Karpas-422 (cell line): Measurements from ENCODE around the gene ST7. TPM values are rescaled to one million over a fixed set of nuclear protein-coding genes. Genes with fewer than 3 reads are reported as not detected.
A peak's percentile ranks its signal among the peaks of the same experiment; 100 is the strongest.

Experiments used
- DNase-seq: peaks from one replicate; pipeline ENCODE4 v3.0.0-alpha.2; 2015
- H2AFZ ChIP-seq: fragments of 200-600 bp; sonication (generic); 2 replicates; pipeline ENCODE4 v1.6.1; 2014; ENCODE audit warnings: antibody characterized with exemption, low read length, mixed read lengths
- H3K27ac ChIP-seq: fragments of 200-600 bp; sonication (generic); 2 replicates; pipeline ENCODE4 v1.5.1; 2014; ENCODE audit warnings: mild to moderate bottlenecking, low read length, moderate library complexity
- H3K27me3 ChIP-seq: fragments of 200-600 bp; sonication (generic); 2 replicates; pipeline ENCODE4 v1.6.1; 2014; ENCODE audit warnings: low read length, mixed read lengths
- H3K36me3 ChIP-seq: fragments of 200-600 bp; sonication (generic); 2 replicates; pipeline ENCODE4 v1.6.1; 2014; ENCODE audit warnings: low read length, mixed read lengths; ENCODE audit not compliant: insufficient read depth
- H3K4me1 ChIP-seq: fragments of 200-600 bp; sonication (generic); 2 replicates; pipeline ENCODE4 v1.6.1; 2014; ENCODE audit warnings: mild to moderate bottlenecking, low read length, mixed read lengths
- H3K4me2 ChIP-seq: fragments of 200-600 bp; sonication (generic); 2 replicates; pipeline ENCODE4 v1.6.1; 2014; ENCODE audit warnings: low read length, low read depth, mild to moderate bottlenecking; ENCODE audit not compliant: poor library complexity, severe bottlenecking
- H3K4me3 ChIP-seq: fragments of 200-600 bp; sonication (generic); 2 replicates; pipeline ENCODE4 v1.5.1; 2014; ENCODE audit warnings: mild to moderate bottlenecking, antibody characterized with exemption, low read length, mixed read lengths
- H3K79me2 ChIP-seq: fragments of 200-600 bp; sonication (generic); 2 replicates; pipeline ENCODE4 v1.6.1; 2014; ENCODE audit warnings: mild to moderate bottlenecking, low read length, mixed read lengths
- H3K9ac ChIP-seq: fragments of 200-600 bp; sonication (generic); 2 replicates; pipeline ENCODE4 v1.6.0; 2014; ENCODE audit warnings: low read length
- H3K9me2 ChIP-seq: fragments of 200-600 bp; sonication (generic), shearing (Covaris generic); replicated peaks from 2 replicates; pipeline ENCODE4 v1.6.0; 2014; ENCODE audit warnings: mild to moderate bottlenecking, low read length, moderate library complexity; ENCODE audit not compliant: insufficient read depth
- H3K9me3 ChIP-seq: fragments of 300-700, 200-600 bp; sonication (generic); 2 replicates; pipeline ENCODE4 v1.6.1; 2014; ENCODE audit warnings: low read length, mixed read lengths
- H4K20me1 ChIP-seq: fragments of 200-600 bp; sonication (generic); 2 replicates; pipeline ENCODE4 v1.6.1; 2014; ENCODE audit warnings: mild to moderate bottlenecking, antibody characterized with exemption, low read length, low read depth; ENCODE audit not compliant: insufficient read depth
- total RNA-seq: library from RNA; depleted of rRNA; stranded (reverse); fragments of >200 nt; shearing (Covaris generic); gene quantifications from 2 replicates; pipeline ENCODE4 v1.2.3, GENCODE V29; 2014; ENCODE audit warnings: low replicate concordance

The ST7 gene
- total RNA-seq, 1 experiment from 2014 or later, result 4.6 TPM

- Histone ChIP-seq H3K27ac (no peak overlapping the region), H3K36me3 (no peaks in the 10 kb centered on the region), H3K9ac (no peak overlapping the region), H3K79me2 (no peaks in the 10 kb centered on the region), H3K4me3 (no peak overlapping the region), H3K4me2 (no peak overlapping the region), H3K4me1 (no peaks in the 10 kb centered on the region), H2AFZ (no peak overlapping the region), H3K27me3 (no peaks in the 10 kb centered on the region), H4K20me1 (no peaks in the 10 kb centered on the region), H3K9me3 (no peaks in the 10 kb centered on the region), H3K9me2 (no peaks in the 10 kb centered on the region)
- no peak for DNase-seq
These were observed 57.3 kb downstream of the ST7 start for GRCh38 chr7:117010375-117011133.

GRCh38 chr7:117011419-117012260, 58.3 kb downstream of the ST7 start:
- H3K79me2 ChIP-seq, result no peaks in the 10 kb centered on the region
- H3K9ac ChIP-seq, result no peak overlapping the region

GRCh38 chr7:117012284-117012683, 59.0 kb downstream of the ST7 start:
- H3K4me1 ChIP-seq, result no peaks in the 10 kb centered on the region

More at GRCh38 chr7:117011419-117012260, 58.3 kb downstream of the ST7 start:
- Histone ChIP-seq H3K27ac (no peak overlapping the region), H3K27me3 (no peaks in the 10 kb centered on the region), H3K4me3 (no peak overlapping the region), H3K4me1 (no peaks in the 10 kb centered on the region), H3K36me3 (no peaks in the 10 kb centered on the region), H2AFZ (no peak overlapping the region), H4K20me1 (no peaks in the 10 kb centered on the region), H3K9me2 (no peaks in the 10 kb centered on the region), H3K9me3 (no peaks in the 10 kb centered on the region), H3K4me2 (no peak overlapping the region)
- no peak for DNase-seq

GRCh38 chr7:117012696-117013095, 59.4 kb downstream of the ST7 start:
- H3K4me2 ChIP-seq, result no peak overlapping the region
- no peaks in the 10 kb centered on the region for H3K79me2 ChIP-seq
- no peaks in the 10 kb centered on the region for H3K9me3 ChIP-seq
- no peak overlapping the region for H3K4me3 ChIP-seq
- no peaks in the 10 kb centered on the region for H3K27me3 ChIP-seq
- H3K36me3 ChIP-seq, result no peaks in the 10 kb centered on the region
- H3K9me2 ChIP-seq, result no peaks in the 10 kb centered on the region
- no peaks in the 10 kb centered on the region for H4K20me1 ChIP-seq
- no peak overlapping the region for H3K27ac ChIP-seq
- no peaks in the 10 kb centered on the region for H3K4me1 ChIP-seq
- H2AFZ ChIP-seq, result no peak overlapping the region
- peak; percentile 57 for DNase-seq
- H3K9ac ChIP-seq, result no peak overlapping the region

More at GRCh38 chr7:117012284-117012683, 59.0 kb downstream of the ST7 start:
- H3K27me3 ChIP-seq, result no peaks in the 10 kb centered on the region
- H3K27ac ChIP-seq, result no peak overlapping the region
- H3K4me2 ChIP-seq, result no peak overlapping the region
- H3K79me2 ChIP-seq, result no peaks in the 10 kb centered on the region
- no peak for DNase-seq
- H3K9me3 ChIP-seq, result no peaks in the 10 kb centered on the region
- H3K9me2 ChIP-seq, result no peaks in the 10 kb centered on the region
- H2AFZ ChIP-seq, result no peak overlapping the region
- H3K4me3 ChIP-seq, result no peak overlapping the region
- H3K36me3 ChIP-seq, result no peaks in the 10 kb centered on the region
- H4K20me1 ChIP-seq, result no peaks in the 10 kb centered on the region
- H3K9ac ChIP-seq, result no peak overlapping the region

- Histone ChIP-seq H3K9ac (no peak overlapping the region), H3K9me2 (no peaks in the 10 kb centered on the region), H3K36me3 (no peaks in the 10 kb centered on the region), H3K4me1 (no peaks in the 10 kb centered on the region), H3K4me2 (no peak overlapping the region), H3K27ac (no peak overlapping the region), H4K20me1 (no peaks in the 10 kb centered on the region), H3K4me3 (no peak overlapping the region), H3K27me3 (no peaks in the 10 kb centered on the region), H2AFZ (no peak overlapping the region), H3K79me2 (no peaks in the 10 kb centered on the region), H3K9me3 (no peaks in the 10 kb centered on the region)
- DNase-seq, result no peak
These were observed 60.9 kb downstream of the ST7 start for GRCh38 chr7:117014099-117014656.

GRCh38 chr7:117014673-117015133, 61.4 kb downstream of the ST7 start:
- H3K9me2 ChIP-seq, result no peaks in the 10 kb centered on the region
- no peaks in the 10 kb centered on the region for H4K20me1 ChIP-seq
- no peak overlapping the region for H3K27ac ChIP-seq
- DNase-seq, result peak; percentile 43
- no peaks in the 10 kb centered on the region for H3K4me1 ChIP-seq
- H3K9ac ChIP-seq, result no peak overlapping the region
- H3K36me3 ChIP-seq, result no peaks in the 10 kb centered on the region
- no peaks in the 10 kb centered on the region for H3K9me3 ChIP-seq
- H3K27me3 ChIP-seq, result no peaks in the 10 kb centered on the region
- H2AFZ ChIP-seq, result no peak overlapping the region
- no peaks in the 10 kb centered on the region for H3K79me2 ChIP-seq
- no peak overlapping the region for H3K4me3 ChIP-seq
- H3K4me2 ChIP-seq, result no peak overlapping the region

- H3K9ac ChIP-seq, result no peak overlapping the region
- no peak for DNase-seq
These were observed 62.2 kb downstream of the ST7 start for GRCh38 chr7:117015258-117016184.

More at GRCh38 chr7:117015258-117016184, 62.2 kb downstream of the ST7 start:
- no peaks in the 10 kb centered on the region for H3K4me1 ChIP-seq
- no peaks in the 10 kb centered on the region for H3K79me2 ChIP-seq
- no peaks in the 10 kb centered on the region for H3K27me3 ChIP-seq
- H4K20me1 ChIP-seq, result no peaks in the 10 kb centered on the region
- H3K4me2 ChIP-seq, result no peak overlapping the region
- no peak overlapping the region for H3K4me3 ChIP-seq
- no peaks in the 10 kb centered on the region for H3K9me3 ChIP-seq
- H3K27ac ChIP-seq, result no peak overlapping the region
- H3K36me3 ChIP-seq, result no peaks in the 10 kb centered on the region
- no peaks in the 10 kb centered on the region for H3K9me2 ChIP-seq
- no peak overlapping the region for H2AFZ ChIP-seq
